OCI-LY7 (cell line): ENCODE data around the gene MYMK.

Experiments used
- EZH2phosphoT487 ChIP-seq: fragments of 200-600 bp; sonication (generic); IDR thresholded peaks from 2 replicates; pipeline ENCODE4 v1.6.1; 2018; ENCODE audit warnings: low read depth, borderline replicate concordance, mild to moderate bottlenecking, mixed run types, antibody characterized with exemption, low read length, moderate library complexity, mixed read lengths
- TF ChIP-seq, protein P1 (sequence below): fragments of 200-600 bp; sonication (generic); conservative IDR thresholded peaks from 2 replicates; pipeline ENCODE4 v1.5.1; 2014; ENCODE audit warnings: mild to moderate bottlenecking, antibody characterized with exemption, low read length, moderate library complexity, mixed read lengths

DNA sequence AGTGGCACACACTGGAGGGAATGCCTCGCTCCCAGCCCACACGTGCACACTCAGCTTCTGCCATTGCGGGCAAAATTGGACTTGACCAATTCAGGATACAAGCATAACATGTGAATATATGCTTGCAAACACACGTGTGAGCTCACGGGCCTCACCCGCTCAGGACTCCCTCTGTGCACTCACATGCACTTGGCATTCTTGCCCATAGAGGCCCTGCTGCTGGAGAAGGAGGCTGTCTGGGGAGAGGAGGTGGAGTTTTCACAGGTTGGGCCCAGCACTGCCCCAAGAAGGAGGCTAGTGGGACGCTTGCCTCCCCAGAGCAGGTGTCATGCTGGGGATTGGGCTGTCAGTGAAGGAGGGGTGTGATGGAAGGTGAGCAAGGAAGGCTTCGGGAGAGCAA lies 1.7 kb downstream of the MYMK start:
- TF ChIP-seq, protein P1, sequence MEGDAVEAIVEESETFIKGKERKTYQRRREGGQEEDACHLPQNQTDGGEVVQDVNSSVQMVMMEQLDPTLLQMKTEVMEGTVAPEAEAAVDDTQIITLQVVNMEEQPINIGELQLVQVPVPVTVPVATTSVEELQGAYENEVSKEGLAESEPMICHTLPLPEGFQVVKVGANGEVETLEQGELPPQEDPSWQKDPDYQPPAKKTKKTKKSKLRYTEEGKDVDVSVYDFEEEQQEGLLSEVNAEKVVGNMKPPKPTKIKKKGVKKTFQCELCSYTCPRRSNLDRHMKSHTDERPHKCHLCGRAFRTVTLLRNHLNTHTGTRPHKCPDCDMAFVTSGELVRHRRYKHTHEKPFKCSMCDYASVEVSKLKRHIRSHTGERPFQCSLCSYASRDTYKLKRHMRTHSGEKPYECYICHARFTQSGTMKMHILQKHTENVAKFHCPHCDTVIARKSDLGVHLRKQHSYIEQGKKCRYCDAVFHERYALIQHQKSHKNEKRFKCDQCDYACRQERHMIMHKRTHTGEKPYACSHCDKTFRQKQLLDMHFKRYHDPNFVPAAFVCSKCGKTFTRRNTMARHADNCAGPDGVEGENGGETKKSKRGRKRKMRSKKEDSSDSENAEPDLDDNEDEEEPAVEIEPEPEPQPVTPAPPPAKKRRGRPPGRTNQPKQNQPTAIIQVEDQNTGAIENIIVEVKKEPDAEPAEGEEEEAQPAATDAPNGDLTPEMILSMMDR, result no peak
- TF ChIP-seq EZH2phosphoT487, result no peak
